Endodermal cell (in vitro differentiated cells): ENCODE measurements around the gene TLE3. TPM values are rescaled to one million over a fixed set of nuclear protein-coding genes. Genes with fewer than 3 reads are reported as not detected.

ENCODE experiments used
- DNase-seq: peaks from one replicate; pipeline ENCODE4 v3.0.0-alpha.2; 2017
- H3K27ac ChIP-seq: 2 replicates; pipeline ENCODE4 v1.5.1; 2013; ENCODE audit warnings: mild to moderate bottlenecking, low read depth, low read length, moderate library complexity
- H3K27me3 ChIP-seq: 2 replicates; pipeline ENCODE4 v1.6.1; 2013; ENCODE audit warnings: mild to moderate bottlenecking, low read length, moderate library complexity; ENCODE audit not compliant: insufficient read depth, control insufficient read depth, poor library complexity, severe bottlenecking
- H3K36me3 ChIP-seq: 2 replicates; pipeline ENCODE4 v1.7.0; 2013; ENCODE audit warnings: mild to moderate bottlenecking, low read length, moderate library complexity; ENCODE audit not compliant: control insufficient read depth, insufficient read depth
- H3K4me1 ChIP-seq: one replicate; pipeline ENCODE4 v1.7.0; 2013; ENCODE audit warnings: low read length; ENCODE audit not compliant: control insufficient read depth, insufficient read depth
- H3K4me3 ChIP-seq: 2 replicates; pipeline ENCODE4 v1.5.1; 2013; ENCODE audit warnings: mild to moderate bottlenecking, low read length, moderate library complexity
- H3K9ac ChIP-seq: 2 replicates; pipeline ENCODE4 v1.6.1; 2013; ENCODE audit warnings: mild to moderate bottlenecking, low read length, moderate library complexity; ENCODE audit not compliant: poor library complexity, severe bottlenecking; ENCODE audit errors: extremely low read depth
- H3K9me3 ChIP-seq: 2 replicates; pipeline ENCODE4 v1.6.1; 2013; ENCODE audit warnings: mild to moderate bottlenecking, low read length, moderate library complexity; ENCODE audit not compliant: control insufficient read depth
- H3K27ac Mint-ChIP-seq: 2 replicates; pipeline ENCODE4 v1.8.0; 2020; ENCODE audit warnings: mixed read lengths
- H3K27me3 Mint-ChIP-seq: 2 replicates; pipeline ENCODE4 v1.8.0; 2021; ENCODE audit warnings: mild to moderate bottlenecking, mixed read lengths; ENCODE audit not compliant: insufficient read depth
- H3K36me3 Mint-ChIP-seq: 2 replicates; pipeline ENCODE4 v1.8.0; 2020; ENCODE audit warnings: low read depth, mixed read lengths
- H3K4me1 Mint-ChIP-seq: 2 replicates; pipeline ENCODE4 v1.8.0; 2020; ENCODE audit warnings: mixed read lengths
- H3K4me3 Mint-ChIP-seq: 2 replicates; pipeline ENCODE4 v1.8.0; 2020; ENCODE audit warnings: mild to moderate bottlenecking, moderate library complexity, mixed read lengths
- H3K9me3 Mint-ChIP-seq: 2 replicates; pipeline ENCODE4 v1.8.0; 2020; ENCODE audit warnings: mild to moderate bottlenecking, mixed read lengths
- CTCF ChIP-seq: fragments of 200-600 bp; sonication (generic); conservative IDR thresholded peaks from 2 replicates; pipeline ENCODE4 v1.5.0; 2021; ENCODE audit warnings: antibody characterized with exemption, mild to moderate bottlenecking
- WGBS, 2 experiments: methylation state at CpG; one replicate each; pipeline versions ENCODE4 v1.1.5 to v1.1.7; 2013; ENCODE audit warnings: missing lambda C conversion rate in 2 of 2, mixed read lengths in 1 of 2; ENCODE audit not compliant: insufficient coverage in 1 of 2, insufficient read length in 1 of 2; 5-methylcytosine and 5-hydroxymethylcytosine counted together
- total RNA-seq, 2 donors: library from RNA; stranded (reverse); fragmentation: NEBNext Ultra II Directional in 1 of 2; extraction: Animal tissue kit (Norgen Biotek cat#: 25700) in 1 of 2; gene quantifications; 2 replicates in 1 of 2; 3 replicates in 1 of 2; pipeline ENCODE4 v1.2.1, GENCODE V29; 2021

Gene TLE3
- total RNA-seq, 2 donors from 2014 or later, result 66.5 to 81.1 TPM

- Mint-ChIP-seq H3K27me3 (no peaks in the 10 kb centered on the region), H3K36me3 (peaks cover 84% of the 10 kb centered on the region), H3K4me3 (no peak overlapping the region), H3K27ac (peak overlapping the region; percentile 78), H3K4me1 (no peaks in the 10 kb centered on the region), H3K9me3 (no peaks in the 10 kb centered on the region)
- Histone ChIP-seq H3K9ac (no peak overlapping the region), H3K36me3 (peaks cover 89% of the 10 kb centered on the region), H3K4me1 (no peaks in the 10 kb centered on the region), H3K9me3 (no peaks in the 10 kb centered on the region), H3K4me3 (no peak overlapping the region), H3K27ac (no peak overlapping the region), H3K27me3 (no peaks in the 10 kb centered on the region)
- DNase-seq, result no peak
- 93 to 97% methylated on average over 13 to 19 of the region's 19 CpGs for WGBS, 2 experiments
- TF ChIP-seq CTCF, result no peak
Measured at GRCh38 chr15:70054366-70054765, 43.4 kb downstream of the TLE3 start.

GRCh38 chr15:70053716-70054229, 43.9 kb downstream of the TLE3 start:
- 88 to 90% methylated on average over 11 of the region's 11 CpGs for WGBS, 2 experiments
- no peak overlapping the region for H3K9ac ChIP-seq
- no peaks in the 10 kb centered on the region for H3K9me3 ChIP-seq
- H3K27ac Mint-ChIP-seq, result peak overlapping the region; percentile 78
- no peak for TF ChIP-seq CTCF
- no peaks in the 10 kb centered on the region for H3K27me3 Mint-ChIP-seq
- H3K4me3 Mint-ChIP-seq, result no peak overlapping the region
- H3K36me3 Mint-ChIP-seq, result peaks cover 83% of the 10 kb centered on the region
- no peaks in the 10 kb centered on the region for H3K4me1 Mint-ChIP-seq
- H3K27ac ChIP-seq, result no peak overlapping the region
- H3K4me1 ChIP-seq, result no peaks in the 10 kb centered on the region
- no peaks in the 10 kb centered on the region for H3K27me3 ChIP-seq
- no peak for DNase-seq
- H3K9me3 Mint-ChIP-seq, result no peaks in the 10 kb centered on the region
- peaks cover 88% of the 10 kb centered on the region for H3K36me3 ChIP-seq
- H3K4me3 ChIP-seq, result no peak overlapping the region

- no peaks in the 10 kb centered on the region for H3K9me3 Mint-ChIP-seq
- TF ChIP-seq CTCF, result no peak
- 92 to 93% methylated on average over 11 to 15 of the region's 15 CpGs for WGBS, 2 experiments
- H3K36me3 ChIP-seq, result peaks cover 88% of the 10 kb centered on the region
- DNase-seq, result no peak
- peak overlapping the region; percentile 58 for H3K27ac Mint-ChIP-seq
- no peak overlapping the region for H3K4me3 ChIP-seq
- H3K27me3 Mint-ChIP-seq, result no peaks in the 10 kb centered on the region
- no peaks in the 10 kb centered on the region for H3K27me3 ChIP-seq
- H3K9ac ChIP-seq, result no peak overlapping the region
- H3K4me1 Mint-ChIP-seq, result peaks cover 1% of the 10 kb centered on the region
- H3K27ac ChIP-seq, result no peak overlapping the region
- H3K9me3 ChIP-seq, result no peaks in the 10 kb centered on the region
- no peaks in the 10 kb centered on the region for H3K4me1 ChIP-seq
- peaks cover 79% of the 10 kb centered on the region for H3K36me3 Mint-ChIP-seq
- H3K4me3 Mint-ChIP-seq, result no peak overlapping the region
Measured at GRCh38 chr15:70053001-70053715, 44.6 kb downstream of the TLE3 start.
